Stimulated activated naive CD4-positive, alpha-beta T cell treated with Interleukin-2 at 50 U/mL for 16 hours (primary cell): ENCODE data around the gene CTAGE4.
"Not testable (repeated sequence)": the region's sequence is repeated elsewhere in the genome, so short reads cannot be mapped to it uniquely, and the experiment has no call there.

Experiments used
- DNase-seq: peaks from one replicate; lab custom pipeline; 2025; lab: John Stamatoyannopoulos, UW

Gene CTAGE4

DNA sequence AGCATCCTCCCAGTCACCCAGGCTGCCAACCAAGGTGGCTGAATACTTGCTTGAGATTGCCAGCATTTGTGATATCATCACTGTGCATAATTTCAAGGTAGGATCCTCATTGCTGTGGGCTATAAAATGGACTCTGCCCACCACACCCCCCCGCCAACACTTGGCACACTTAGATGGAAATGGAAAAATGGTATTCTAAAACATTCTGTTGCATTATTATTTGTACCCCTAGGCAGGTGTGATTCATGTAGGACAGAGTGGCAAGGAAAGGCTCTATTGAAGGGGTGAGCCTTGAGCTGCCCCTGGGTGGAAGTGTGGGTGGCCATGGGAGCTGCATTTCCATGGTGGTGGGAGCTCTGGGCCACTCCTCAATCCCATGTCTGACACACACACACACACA, 35.3 kb downstream of the CTAGE4 start:
- DNase-seq = not testable (repeated sequence)

DNA sequence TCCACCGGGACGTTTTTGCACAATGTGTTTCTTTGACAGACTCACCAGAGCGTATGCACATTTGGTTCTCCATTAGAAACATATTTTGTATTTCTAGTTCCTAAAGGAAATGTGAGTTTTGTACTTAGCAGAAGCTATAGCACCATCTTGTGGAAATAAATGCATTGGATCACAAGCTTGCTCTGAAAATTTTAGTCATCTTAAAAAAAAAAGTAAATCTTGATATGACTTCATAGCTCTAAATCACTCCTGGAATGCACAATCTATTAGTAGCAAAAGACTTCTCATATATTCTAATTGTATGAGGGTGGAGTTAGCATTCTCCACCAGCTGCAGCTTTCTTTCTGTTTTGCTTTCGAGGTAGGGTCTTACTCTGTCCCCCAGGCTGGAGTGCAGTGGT, 35.9 kb downstream of the CTAGE4 start:
- not testable (repeated sequence) for DNase-seq

DNA sequence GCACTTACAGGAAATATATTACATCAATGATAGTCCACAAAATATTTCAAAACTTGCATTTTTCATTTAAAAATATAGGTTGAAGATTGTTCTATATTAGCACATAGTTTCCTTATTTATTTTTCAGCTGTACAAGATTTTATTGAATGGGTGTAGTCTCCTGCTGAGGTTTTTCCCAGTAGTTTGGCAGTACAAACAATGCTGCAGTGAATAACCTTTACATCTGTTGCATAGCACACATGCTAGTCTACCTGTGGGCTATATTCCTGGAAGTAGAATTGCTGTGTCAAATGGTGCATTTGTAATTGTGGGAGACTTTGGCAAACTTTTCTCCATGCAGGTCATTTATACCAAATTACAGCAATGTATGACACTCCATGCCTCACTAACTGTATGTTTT, 37.3 kb downstream of the CTAGE4 start:
- DNase-seq = not testable (repeated sequence)

DNA sequence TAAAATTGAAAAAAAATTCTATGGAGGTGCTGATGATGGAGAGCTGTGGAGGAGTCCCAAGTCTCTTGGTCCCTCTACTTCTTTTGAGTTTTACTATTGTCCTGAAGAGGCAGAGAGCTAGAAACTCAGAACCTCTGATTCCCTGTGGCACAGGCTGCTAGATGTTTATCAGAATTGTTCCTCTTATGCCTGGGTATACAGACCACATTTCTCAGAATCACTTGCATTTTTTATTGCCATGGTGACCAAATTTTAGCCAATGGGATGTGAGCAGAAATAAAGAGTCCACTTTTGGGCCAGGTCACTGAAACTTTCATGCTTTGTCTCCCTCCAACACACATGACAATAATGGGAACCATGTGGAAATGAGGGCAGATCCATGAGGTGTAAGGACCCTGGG, 40.4 kb downstream of the CTAGE4 start:
- DNase-seq = not testable (repeated sequence)

DNA sequence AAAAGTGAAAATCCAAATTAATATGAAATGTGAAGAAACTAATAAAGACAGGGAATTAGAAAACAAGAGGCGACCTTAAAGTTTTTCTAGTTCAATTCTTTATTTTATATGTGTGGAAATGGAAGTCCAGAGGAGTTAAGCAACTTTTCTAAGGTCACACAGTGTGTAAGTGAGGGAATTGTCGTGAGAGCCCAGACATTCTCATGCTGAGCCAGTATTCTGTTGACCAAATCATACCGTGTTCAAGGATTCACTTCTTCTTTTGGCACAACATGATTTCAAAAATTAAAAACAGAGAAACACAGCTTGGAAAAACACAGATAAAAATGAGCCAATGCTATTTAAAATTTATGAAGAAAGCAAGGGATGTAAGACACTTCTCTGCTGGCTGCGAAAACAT, 43.6 kb downstream of the CTAGE4 start:
- DNase-seq = not testable (repeated sequence)

DNA sequence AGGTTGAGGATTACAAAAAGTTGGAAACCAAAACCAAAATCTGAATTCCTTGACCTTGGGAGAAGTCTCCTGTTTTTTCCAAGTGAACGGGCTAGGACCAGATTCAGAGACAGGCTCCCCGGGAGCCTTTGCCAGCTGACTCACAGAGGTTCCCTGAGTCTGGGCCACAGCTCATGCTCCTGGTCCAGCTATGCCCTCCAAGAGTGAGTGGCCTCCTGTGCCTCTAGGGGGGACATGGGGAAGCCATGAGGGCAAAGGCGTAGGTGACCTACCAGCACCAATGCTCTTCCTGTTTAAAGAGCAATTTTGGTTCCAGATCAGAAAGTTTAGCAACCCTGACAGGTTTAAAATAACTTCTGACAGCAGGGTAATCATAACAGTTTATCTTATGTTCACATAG, 45.5 kb downstream of the CTAGE4 start:
- not testable (repeated sequence) for DNase-seq

DNA sequence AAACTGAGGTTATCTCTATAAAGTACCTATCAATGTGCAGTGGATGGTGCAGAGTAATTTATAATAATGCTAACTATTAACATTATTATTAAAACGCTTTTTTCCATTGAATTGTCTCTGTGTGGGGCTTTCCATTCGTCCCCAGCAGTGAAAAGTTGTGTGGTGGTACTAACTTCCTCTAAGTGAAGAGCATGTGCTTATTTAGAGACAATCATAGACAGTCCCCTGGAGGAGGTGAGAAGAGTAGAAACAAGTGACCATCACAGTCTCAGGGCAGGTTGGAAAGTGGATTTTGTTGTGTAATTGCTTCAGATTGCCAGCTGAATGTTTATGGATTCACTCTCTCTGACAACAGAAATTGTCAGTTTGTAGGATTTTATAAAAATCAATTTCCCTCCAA, 47.8 kb downstream of the CTAGE4 start:
- not testable (repeated sequence) for DNase-seq

DNA sequence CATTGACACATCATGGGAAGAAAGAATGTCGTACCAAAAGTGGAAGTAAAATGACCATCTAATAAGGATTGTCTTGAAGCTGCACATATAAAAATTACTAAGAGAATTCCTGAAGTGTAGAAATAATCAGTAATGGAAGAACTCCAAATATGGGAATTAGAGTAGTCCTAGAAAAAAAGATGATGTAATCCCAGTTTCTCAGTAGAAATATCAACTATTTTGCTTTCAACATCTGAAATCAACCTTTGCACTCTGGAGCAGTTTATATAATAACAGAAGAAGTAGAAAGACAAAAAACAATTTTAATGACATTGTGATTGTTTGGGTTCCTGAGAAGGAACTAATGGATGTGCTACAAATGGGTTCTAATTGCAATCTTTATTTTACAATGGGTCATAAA, 49.8 kb downstream of the CTAGE4 start:
- DNase-seq = not testable (repeated sequence)
